IPS-18c (cell line): ENCODE data around the gene RFPL4A.
"Not testable (repeated sequence)": the region's sequence is repeated elsewhere in the genome, so short reads cannot be mapped to it uniquely, and the experiment has no call there.

ENCODE experiments used
- H3K4me3 ChIP-seq: 2 replicates; pipeline ENCODE4 v1.7.0; 2013; ENCODE audit warnings: low read depth, mild to moderate bottlenecking, low read length, moderate library complexity; ENCODE audit not compliant: insufficient read depth
- H3K9me3 ChIP-seq: one replicate; pipeline ENCODE4 v1.6.1; 2013; ENCODE audit warnings: mild to moderate bottlenecking, low read length, moderate library complexity; ENCODE audit not compliant: control insufficient read depth, insufficient read depth

RFPL4A gene

DNA sequence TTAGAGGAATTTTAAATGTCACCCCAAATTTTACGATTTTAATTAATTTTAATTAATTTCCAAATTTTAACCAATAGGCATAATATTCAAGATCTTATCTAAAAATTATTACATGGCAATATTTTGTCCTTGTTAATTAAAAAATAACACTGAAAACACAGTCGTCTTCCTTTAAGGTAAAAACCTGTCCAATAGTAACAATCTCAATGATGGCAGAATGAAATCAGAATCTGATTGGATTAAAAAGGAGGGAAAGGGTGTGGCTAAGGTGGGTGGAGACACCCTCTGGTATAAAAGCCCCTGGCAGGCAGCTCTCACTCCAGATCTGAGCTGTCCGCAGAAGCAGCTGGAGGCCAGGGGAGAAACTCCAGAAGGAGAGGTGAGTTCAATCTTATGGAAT is at the start of gene RFPL4A:
RFPL4A (plus strand) TSS at position 301 of the 400 bp plus-strand sequence. CDS start 2,704 bp downstream, outside the sequence.
- H3K9me3 ChIP-seq, H3K4me3 ChIP-seq: not testable (repeated sequence)

DNA sequence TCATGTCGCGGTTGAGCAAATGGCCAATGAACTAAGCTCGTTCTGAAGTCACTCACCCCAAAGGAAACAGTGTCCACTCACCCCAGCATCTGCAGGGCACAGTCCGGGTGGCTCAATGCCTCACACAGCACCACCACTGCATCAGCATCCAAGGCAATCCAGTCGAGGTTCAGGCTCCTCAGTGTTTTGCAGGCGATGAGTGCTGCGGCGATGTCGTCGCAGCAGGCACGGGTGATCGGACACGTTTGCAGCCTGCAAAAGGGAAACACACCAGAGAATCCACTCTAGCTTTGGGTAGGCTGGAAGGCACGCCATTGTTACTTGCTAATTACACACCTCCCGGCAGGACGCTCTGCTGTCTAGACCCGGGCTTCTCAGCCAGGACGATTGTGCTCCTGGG is 47.2 kb upstream of the RFPL4A start:
- H3K9me3 ChIP-seq, result peaks cover 7% of the 10 kb centered on the region
- H3K4me3 ChIP-seq, result no peak overlapping the region

GRCh38 chr19:55712804-55713631 is 45.9 kb upstream of the RFPL4A start:
- H3K9me3 ChIP-seq, result peaks cover 7% of the 10 kb centered on the region
- H3K4me3 ChIP-seq, result no peak overlapping the region

- H3K9me3 ChIP-seq, result peaks cover 7% of the 10 kb centered on the region
- no peak overlapping the region for H3K4me3 ChIP-seq
These were observed 42.4 kb upstream of the RFPL4A start for GRCh38 chr19:55716531-55716930.

DNA sequence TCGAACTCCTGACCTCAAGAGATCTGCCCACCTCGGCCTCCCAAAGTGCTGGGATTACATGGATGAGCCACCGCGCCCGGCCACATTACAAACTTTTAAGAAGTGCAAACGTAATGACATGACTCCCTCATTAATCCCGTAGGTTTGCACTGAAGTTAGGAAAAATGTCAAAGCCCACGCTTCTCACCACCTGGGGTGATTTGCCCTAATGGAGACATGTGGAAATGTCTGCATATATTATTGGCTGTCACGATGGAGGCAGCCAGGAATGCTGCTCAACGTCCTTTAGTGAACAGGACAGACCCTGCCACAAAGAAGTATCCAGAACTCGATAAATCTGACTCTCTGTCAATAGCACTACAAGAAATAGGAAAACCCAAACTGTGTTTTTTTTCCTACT is 41.6 kb upstream of the RFPL4A start:
- H3K9me3 ChIP-seq, result peaks cover 7% of the 10 kb centered on the region

GRCh38 chr19:55717879-55718711 is 40.8 kb upstream of the RFPL4A start:
- H3K9me3 ChIP-seq, H3K4me3 ChIP-seq: not testable (repeated sequence)

More for the DNA sequence above, 41.6 kb upstream of the RFPL4A start:
- no peak overlapping the region for H3K4me3 ChIP-seq

- Histone ChIP-seq H3K9me3 (peaks cover 2% of the 10 kb centered on the region), H3K4me3 (no peak overlapping the region)
These were observed 38.6 kb upstream of the RFPL4A start for GRCh38 chr19:55720214-55720746.

DNA sequence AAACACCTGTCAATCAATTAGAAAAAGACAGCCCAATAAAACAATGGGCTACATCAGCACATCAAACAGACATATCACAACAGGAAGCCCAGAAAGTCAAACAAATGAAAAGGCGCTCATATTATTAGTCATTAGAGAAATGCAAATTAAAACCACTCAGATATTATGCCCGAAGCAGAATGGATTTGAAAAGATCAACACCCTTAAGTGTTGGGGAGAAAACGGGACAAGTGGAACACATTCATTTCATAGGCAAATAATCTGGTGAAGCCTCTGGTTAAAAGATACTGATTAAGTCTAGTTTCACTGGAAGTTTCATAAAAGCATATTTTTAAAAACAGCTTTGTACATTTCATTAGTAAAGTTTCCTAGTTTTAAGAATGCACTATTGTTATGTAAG is 38.1 kb upstream of the RFPL4A start:
- Histone ChIP-seq H3K4me3 (no peak overlapping the region), H3K9me3 (peaks cover 2% of the 10 kb centered on the region)

GRCh38 chr19:55723491-55723890 is 35.4 kb upstream of the RFPL4A start:
- no peak overlapping the region for H3K4me3 ChIP-seq
- H3K9me3 ChIP-seq, result peaks cover 4% of the 10 kb centered on the region

GRCh38 chr19:55730378-55730777 is 28.5 kb upstream of the RFPL4A start:
- not testable (repeated sequence) for H3K9me3 ChIP-seq, H3K4me3 ChIP-seq

- peaks cover 9% of the 10 kb centered on the region for H3K9me3 ChIP-seq
These were observed 20.6 kb upstream of the RFPL4A start, which contains the start of gene NLRP9 for GRCh38 chr19:55738302-55738701. Gene NLRP9 (minus strand): TSS chr19:55738402. CDS start chr19:55738374, 28 bp downstream.

GRCh38 chr19:55750715-55751114 is 8.2 kb upstream of the RFPL4A start:
- no peak overlapping the region for H3K4me3 ChIP-seq
- peaks cover 16% of the 10 kb centered on the region for H3K9me3 ChIP-seq

More at GRCh38 chr19:55738302-55738701, 20.6 kb upstream of the RFPL4A start, which contains the start of gene NLRP9:
- H3K4me3 ChIP-seq, result no peak within 1 kb of the TSS

GRCh38 chr19:55753401-55753800 is 5.5 kb upstream of the RFPL4A start:
- Histone ChIP-seq H3K4me3 (no peak overlapping the region), H3K9me3 (peaks cover 17% of the 10 kb centered on the region)

DNA sequence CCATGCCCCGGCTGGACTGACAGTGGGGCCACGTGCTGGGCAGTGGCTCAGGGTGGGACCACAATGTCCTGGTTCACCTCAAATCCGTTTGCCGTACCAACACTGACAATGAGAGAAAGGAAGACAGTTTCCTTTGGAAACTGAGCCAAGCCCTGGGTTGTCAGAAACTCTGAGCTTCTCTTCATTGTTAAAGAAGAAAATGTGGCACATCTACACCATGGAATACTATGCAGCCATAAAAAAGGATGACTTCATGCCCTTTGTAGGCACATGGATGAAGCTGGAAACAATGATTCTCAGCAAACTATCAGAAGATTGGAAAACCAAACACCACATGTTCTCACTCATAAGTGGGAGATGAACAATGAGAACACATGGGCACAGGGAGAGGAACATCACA is 2.1 kb upstream of the RFPL4A start:
- H3K4me3 ChIP-seq, H3K9me3 ChIP-seq: not testable (repeated sequence)

DNA sequence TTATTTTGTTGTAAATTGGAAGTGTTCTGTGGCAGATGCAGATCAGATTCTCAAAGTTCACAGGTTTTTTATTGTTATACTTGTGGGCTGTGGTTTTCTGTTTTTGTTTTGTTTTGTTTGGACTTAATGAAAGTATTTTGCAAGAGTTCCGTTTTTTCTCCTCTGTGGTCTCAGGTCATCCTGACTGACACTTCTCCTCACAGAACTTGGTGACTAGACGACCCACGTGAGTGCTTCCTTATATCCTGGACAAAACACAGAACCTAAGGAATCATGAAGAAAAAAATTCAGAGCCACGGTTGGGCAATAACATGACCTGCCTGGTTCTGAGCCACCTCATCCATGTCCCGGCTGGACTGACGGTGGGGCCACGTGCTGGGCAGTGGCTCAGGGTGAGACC is 7.6 kb downstream of the RFPL4A start:
- H3K4me3 ChIP-seq, result no peak overlapping the region
- peaks cover 4% of the 10 kb centered on the region for H3K9me3 ChIP-seq

DNA sequence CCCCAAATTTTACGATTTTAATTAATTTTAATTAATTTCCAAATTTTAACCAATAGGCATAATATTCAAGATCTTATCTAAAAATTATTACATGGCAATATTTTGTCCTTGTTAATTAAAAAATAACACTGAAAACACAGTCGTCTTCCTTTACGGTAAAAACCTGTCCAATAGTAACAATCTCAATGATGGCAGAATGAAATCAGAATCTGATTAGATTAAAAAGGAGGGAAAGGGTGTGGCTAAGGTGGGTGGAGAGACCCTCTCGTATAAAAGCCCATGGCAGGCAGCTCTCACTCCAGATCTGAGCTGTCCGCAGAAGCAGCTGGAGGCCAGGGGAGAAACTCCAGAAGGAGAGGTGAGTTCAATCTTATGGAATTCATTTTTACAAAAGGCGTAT is 9.9 kb downstream of the RFPL4A start, which contains the start of gene RFPL4AL1:
RFPL4AL1 (plus strand) TSS at position 301 of the 400 bp plus-strand sequence. CDS start 2,687 bp downstream, outside the sequence.
- not testable (repeated sequence) for H3K9me3 ChIP-seq, H3K4me3 ChIP-seq

DNA sequence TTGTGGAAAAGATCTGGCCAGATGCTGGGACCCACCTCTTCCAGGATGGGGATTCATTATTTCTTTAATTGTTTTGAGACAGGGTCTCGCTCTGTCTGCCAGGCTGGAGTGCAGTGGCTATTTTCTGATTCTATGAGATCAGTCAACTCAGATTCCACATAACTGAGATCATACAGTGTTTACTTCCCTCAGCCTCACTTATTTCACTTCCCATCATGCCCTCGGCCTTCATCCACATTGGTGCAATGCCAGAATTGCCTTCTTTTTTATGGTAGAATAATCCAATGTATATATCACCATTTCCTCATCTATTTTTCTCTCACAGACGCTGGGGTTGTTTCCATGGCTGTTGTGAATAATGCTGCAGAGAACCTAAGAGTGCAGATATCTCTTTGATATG is 10.7 kb downstream of the RFPL4A start:
- H3K4me3 ChIP-seq, H3K9me3 ChIP-seq: not testable (repeated sequence)
